ENCODE results near the gene ADAT2. TPM values are rescaled to one million over a fixed set of nuclear protein-coding genes. Genes with fewer than 3 reads are reported as not detected.

Gene ADAT2
- total and polyA plus RNA-seq, 8 donors = 8.8 to 38.9 (median 32.2) TPM

DNA sequence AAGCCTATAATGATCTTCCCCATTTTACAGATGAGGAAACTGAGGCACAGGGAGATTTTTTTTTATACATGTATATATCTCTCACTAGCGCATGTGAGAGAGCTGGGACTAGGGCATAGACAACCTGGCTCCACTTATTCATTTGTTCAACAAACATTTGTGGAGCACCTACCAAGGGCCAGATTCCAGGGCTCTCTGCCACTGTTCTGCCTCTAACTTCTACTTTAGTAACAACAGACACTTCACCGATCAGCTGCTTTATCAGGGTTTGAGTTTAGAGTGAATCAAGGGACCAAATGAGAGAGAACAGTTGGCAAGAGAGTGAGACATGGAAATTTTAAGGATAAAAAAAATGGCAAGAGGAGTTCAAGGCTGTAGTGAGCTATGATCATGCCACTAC, 7.4 kb downstream of the ADAT2 start:
- intact Hi-C loops (cut with DNase I) = no loop called here
- TF ChIP-seq, protein P1, sequence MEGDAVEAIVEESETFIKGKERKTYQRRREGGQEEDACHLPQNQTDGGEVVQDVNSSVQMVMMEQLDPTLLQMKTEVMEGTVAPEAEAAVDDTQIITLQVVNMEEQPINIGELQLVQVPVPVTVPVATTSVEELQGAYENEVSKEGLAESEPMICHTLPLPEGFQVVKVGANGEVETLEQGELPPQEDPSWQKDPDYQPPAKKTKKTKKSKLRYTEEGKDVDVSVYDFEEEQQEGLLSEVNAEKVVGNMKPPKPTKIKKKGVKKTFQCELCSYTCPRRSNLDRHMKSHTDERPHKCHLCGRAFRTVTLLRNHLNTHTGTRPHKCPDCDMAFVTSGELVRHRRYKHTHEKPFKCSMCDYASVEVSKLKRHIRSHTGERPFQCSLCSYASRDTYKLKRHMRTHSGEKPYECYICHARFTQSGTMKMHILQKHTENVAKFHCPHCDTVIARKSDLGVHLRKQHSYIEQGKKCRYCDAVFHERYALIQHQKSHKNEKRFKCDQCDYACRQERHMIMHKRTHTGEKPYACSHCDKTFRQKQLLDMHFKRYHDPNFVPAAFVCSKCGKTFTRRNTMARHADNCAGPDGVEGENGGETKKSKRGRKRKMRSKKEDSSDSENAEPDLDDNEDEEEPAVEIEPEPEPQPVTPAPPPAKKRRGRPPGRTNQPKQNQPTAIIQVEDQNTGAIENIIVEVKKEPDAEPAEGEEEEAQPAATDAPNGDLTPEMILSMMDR (IDR thresholded peaks at IDR 0.05) = no peak
- DNase-seq (peak in 1 of 4 donors; percentile 46), ATAC-seq (peak; percentile 93)
- no peaks in the 10 kb centered on the region for H3K27me3 ChIP-seq
- no peaks in the 10 kb centered on the region for H3K9me3 ChIP-seq
- no peak overlapping the region for H3K4me3 ChIP-seq
- H3K36me3 ChIP-seq = peaks cover 0 to 8% of the 10 kb centered on the region in 2 donors
- H3K27ac ChIP-seq = no peak overlapping the region
- no peaks in the 10 kb centered on the region for H3K4me1 ChIP-seq

DNA sequence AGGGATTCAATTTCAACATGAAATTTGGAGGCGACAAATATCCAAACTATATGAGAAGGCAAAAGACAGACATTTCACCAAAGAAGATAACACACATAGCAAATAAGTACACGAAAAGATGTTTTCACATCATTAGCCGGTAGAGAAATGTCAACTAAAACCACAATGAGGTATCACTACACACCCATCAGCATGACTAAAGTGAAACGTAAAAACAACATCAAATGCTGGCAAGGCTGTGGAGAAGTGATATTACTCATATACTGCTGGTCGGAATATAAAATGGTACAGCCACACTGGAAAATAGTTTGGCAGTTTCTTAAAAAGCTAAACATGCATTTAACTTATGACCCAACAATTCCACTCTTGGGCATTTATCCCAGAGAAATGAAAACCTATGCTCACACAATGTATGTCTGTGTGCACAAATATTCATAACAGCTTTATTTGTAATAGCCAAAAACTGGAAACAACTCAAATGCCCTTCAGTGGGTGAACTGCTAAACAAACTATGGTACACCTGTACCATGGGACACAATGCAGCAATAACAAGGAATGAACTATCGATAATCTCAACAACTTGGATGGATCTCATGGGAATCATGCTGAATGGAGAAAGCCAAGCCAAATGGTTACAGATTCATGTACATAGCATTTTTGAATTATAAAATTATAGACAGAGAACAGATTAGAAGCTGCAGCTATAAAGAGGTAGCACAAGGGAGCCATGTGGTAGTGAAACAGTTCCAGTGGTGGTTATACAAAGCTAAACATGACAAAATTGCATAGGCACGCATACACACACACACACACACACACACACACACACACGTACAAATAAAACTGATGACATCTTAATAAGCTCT, 8.6 kb downstream of the ADAT2 start:
- ATAC-seq = no peak
- intact Hi-C loops (cut with DNase I) = no loop called here

DNA sequence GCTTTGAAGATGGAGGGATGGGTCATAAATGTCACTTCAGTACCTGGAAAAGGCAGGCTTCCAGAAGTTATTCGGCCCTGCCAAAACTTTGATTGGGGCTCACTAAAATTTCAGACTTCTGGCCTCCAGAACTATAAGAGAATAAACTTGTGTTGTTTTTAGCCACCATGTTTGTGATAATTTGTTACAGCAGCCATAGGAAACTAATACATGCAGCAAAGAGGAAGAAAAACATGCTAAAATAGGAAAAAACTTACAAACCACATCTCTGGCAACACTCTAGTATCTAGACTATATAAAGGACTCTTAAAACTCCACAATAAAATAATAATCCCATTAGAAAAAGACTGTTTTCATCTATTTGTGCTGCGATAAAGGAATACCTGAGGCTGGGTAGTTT, 9.5 kb downstream of the ADAT2 start:
- intact Hi-C loops (cut with DNase I) = no loop called here
- Histone ChIP-seq H3K27me3 (no peaks in the 10 kb centered on the region), H3K4me1 (no peaks in the 10 kb centered on the region), H3K4me3 (no peak overlapping the region), H3K36me3 (peaks cover 0 to 22% of the 10 kb centered on the region in 2 donors), H3K9me3 (no peaks in the 10 kb centered on the region), H3K27ac (no peak overlapping the region)
- no peak for DNase-seq
- no peak for ATAC-seq
- TF ChIP-seq, protein P1 (IDR thresholded peaks at IDR 0.05) = no peak

More for the DNA sequence above, 8.6 kb downstream of the ADAT2 start:
- Histone ChIP-seq H3K27me3 (no peaks in the 10 kb centered on the region), H3K9me3 (no peaks in the 10 kb centered on the region), H3K27ac (no peak overlapping the region), H3K4me3 (no peak overlapping the region), H3K4me1 (no peaks in the 10 kb centered on the region), H3K36me3 (peaks cover 0 to 13% of the 10 kb centered on the region in 2 donors)
- no peak for DNase-seq
- TF ChIP-seq, protein P1 (IDR thresholded peaks at IDR 0.05) = no peak

DNA sequence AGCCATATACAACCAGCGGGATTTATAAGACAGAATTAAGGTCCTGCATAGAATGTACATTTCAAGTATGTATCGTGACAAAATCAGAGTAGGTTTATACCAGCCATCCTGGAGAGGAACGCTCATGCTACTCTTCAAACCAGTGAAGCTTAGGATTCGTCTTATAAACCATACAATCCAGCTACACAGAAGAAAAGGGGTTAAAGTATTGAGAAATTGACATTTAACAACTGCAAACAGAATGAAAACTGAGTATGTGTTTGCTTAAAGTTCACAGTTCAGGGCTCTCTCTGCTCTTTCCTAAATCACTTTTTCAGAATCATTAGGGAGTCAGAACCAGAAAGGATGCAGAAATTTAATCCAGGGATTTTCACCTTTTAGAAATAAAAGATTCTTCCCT, 17.9 kb downstream of the ADAT2 start:
- DNase-seq (no peak), ATAC-seq (no peak)
- Histone ChIP-seq H3K4me3 (no peak overlapping the region), H3K36me3 (peaks cover 0 to 20% of the 10 kb centered on the region in 2 donors), H3K27me3 (no peaks in the 10 kb centered on the region), H3K4me1 (no peaks in the 10 kb centered on the region), H3K27ac (no peak overlapping the region), H3K9me3 (no peaks in the 10 kb centered on the region)
- intact Hi-C loops (cut with DNase I) = no loop called here
- TF ChIP-seq, protein P1 (IDR thresholded peaks at IDR 0.05) = no peak

DNA sequence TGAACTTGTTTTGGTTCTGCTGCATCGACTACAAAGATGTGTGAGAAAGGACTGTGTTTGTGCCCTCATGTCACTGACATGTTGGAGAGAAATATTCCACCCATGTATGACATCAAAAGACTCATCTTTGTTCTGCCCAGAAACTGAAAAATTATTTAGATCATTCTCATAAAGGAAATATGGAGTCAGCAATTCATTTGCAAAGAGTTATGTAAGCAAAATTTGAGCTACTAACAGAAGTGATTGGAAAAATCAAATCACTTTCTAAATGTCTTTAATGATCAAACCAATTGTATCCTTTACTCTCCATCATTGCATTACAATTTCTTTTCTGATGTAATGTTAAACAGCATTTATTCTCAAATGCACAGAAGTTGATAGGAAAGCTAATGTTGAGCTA, 19.3 kb downstream of the ADAT2 start:
- no peak overlapping the region for H3K27ac ChIP-seq
- H3K9me3 ChIP-seq = no peaks in the 10 kb centered on the region
- DNase-seq (no peak), ATAC-seq (no peak)
- TF ChIP-seq, protein P1 (IDR thresholded peaks at IDR 0.05) = no peak
- intact Hi-C loops (cut with DNase I) = no loop called here
- H3K36me3 ChIP-seq = peaks cover 0 to 13% of the 10 kb centered on the region in 2 donors
- no peak overlapping the region for H3K4me3 ChIP-seq
- no peaks in the 10 kb centered on the region for H3K4me1 ChIP-seq
- no peaks in the 10 kb centered on the region for H3K27me3 ChIP-seq

All from left lung (tissue), 10 donors.